Osteocyte (in vitro differentiated cells): ENCODE measurements around the gene PAGE5. TPM values are rescaled to one million over a fixed set of nuclear protein-coding genes. Genes with fewer than 3 reads are reported as not detected.

Experiments used
- DNase-seq: peaks from one replicate; pipeline ENCODE4 v3.0.0; 2021; ENCODE audit warnings: mixed read lengths; ENCODE audit not compliant: unreplicated experiment; ENCODE audit errors: extremely low spot score
- H3K27ac Mint-ChIP-seq: one replicate; pipeline ENCODE4 v1.8.0; 2021; ENCODE audit warnings: mild to moderate bottlenecking, mixed read lengths; ENCODE audit not compliant: unreplicated experiment
- H3K27me3 Mint-ChIP-seq: one replicate; pipeline ENCODE4 v1.8.0; 2021; ENCODE audit warnings: mixed read lengths; ENCODE audit not compliant: unreplicated experiment
- H3K36me3 Mint-ChIP-seq: one replicate; pipeline ENCODE4 v1.8.0; 2021; ENCODE audit warnings: mixed read lengths; ENCODE audit not compliant: unreplicated experiment
- H3K4me1 Mint-ChIP-seq: one replicate; pipeline ENCODE4 v1.8.0; 2021; ENCODE audit warnings: mixed read lengths; ENCODE audit not compliant: unreplicated experiment
- H3K4me3 Mint-ChIP-seq: one replicate; pipeline ENCODE4 v1.8.0; 2021; ENCODE audit warnings: mild to moderate bottlenecking, moderate library complexity, mixed read lengths; ENCODE audit not compliant: unreplicated experiment
- H3K9me3 Mint-ChIP-seq: one replicate; pipeline ENCODE4 v1.8.0; 2021; ENCODE audit warnings: mixed read lengths; ENCODE audit not compliant: unreplicated experiment
- CTCF ChIP-seq: fragments of 200-600 bp; sonication (generic); IDR thresholded peaks from 2 replicates; pipeline ENCODE4 v1.5.0; 2021; ENCODE audit warnings: antibody characterized with exemption, mild to moderate bottlenecking, moderate library complexity
- total RNA-seq: library from RNA; stranded (reverse); gene quantifications from 2 replicates; pipeline ENCODE4 v1.2.1, GENCODE V29; 2021

PAGE5 gene
- total RNA-seq, 1 donor from 2014 or later: not detected

- H3K27ac Mint-ChIP-seq: no peak within 1 kb of the TSS
- H3K4me1 Mint-ChIP-seq: no peaks in the 10 kb centered on the region
- no peak for TF ChIP-seq CTCF
- H3K9me3 Mint-ChIP-seq: peaks cover 16% of the 10 kb centered on the region
- no peaks in the 10 kb centered on the region for H3K27me3 Mint-ChIP-seq
- no peak for DNase-seq
- H3K4me3 Mint-ChIP-seq: no peak within 1 kb of the TSS
- no peaks in the 10 kb centered on the region for H3K36me3 Mint-ChIP-seq
These were observed 44.7 kb downstream of the PAGE5 start, which contains the start of gene PAGE3 for GRCh38 chrX:55264816-55265215. TSS of gene PAGE3 (minus strand) at chrX:55264916. CDS start at chrX:55263903, 1,013 bp downstream.

Other genes starting within 250 kb of the PAGE5 start
- gene PFKFB1, start 226.2 kb upstream of the PAGE5 start, total RNA-seq: not detected in 2 replicates
- gene APEX2, start 220.0 kb upstream of the PAGE5 start, total RNA-seq: 12.7 and 13.6 TPM in 2 replicates
- not detected in 2 replicates for gene ALAS2, start 189.4 kb upstream of the PAGE5 start, total RNA-seq
- not detected in 2 replicates for gene PAGE2B, start 145.3 kb upstream of the PAGE5 start, total RNA-seq
- gene PAGE2, start 131.3 kb upstream of the PAGE5 start, total RNA-seq: not detected in 2 replicates
- gene PAGE3, start 44.6 kb downstream of the PAGE5 start, total RNA-seq: not detected in 2 replicates
- gene MAGEH1, start 231.8 kb downstream of the PAGE5 start, total RNA-seq: 9.1 and 10.0 TPM in 2 replicates